ENCODE data around the gene MTA3.

DNA sequence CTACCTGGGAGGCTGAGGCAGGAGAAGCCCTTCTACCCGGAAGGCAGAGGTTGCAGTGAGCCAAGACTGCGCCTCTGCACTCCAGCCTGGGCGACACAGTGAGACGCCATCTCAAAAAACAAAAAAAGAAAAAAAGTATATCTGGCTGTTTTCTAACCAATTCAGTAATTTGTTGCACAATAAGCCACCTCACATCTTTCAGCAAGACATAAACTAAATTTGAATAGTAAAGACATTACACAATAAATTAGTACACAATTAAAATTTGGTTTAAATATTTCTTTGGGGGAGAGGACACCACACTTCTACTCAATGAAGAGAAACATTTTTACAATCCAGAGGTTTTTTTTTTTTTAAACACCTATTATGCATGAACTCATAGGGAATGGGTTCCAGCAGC is 36.0 kb upstream of the MTA3 start:
- TF ChIP-seq, protein P1, sequence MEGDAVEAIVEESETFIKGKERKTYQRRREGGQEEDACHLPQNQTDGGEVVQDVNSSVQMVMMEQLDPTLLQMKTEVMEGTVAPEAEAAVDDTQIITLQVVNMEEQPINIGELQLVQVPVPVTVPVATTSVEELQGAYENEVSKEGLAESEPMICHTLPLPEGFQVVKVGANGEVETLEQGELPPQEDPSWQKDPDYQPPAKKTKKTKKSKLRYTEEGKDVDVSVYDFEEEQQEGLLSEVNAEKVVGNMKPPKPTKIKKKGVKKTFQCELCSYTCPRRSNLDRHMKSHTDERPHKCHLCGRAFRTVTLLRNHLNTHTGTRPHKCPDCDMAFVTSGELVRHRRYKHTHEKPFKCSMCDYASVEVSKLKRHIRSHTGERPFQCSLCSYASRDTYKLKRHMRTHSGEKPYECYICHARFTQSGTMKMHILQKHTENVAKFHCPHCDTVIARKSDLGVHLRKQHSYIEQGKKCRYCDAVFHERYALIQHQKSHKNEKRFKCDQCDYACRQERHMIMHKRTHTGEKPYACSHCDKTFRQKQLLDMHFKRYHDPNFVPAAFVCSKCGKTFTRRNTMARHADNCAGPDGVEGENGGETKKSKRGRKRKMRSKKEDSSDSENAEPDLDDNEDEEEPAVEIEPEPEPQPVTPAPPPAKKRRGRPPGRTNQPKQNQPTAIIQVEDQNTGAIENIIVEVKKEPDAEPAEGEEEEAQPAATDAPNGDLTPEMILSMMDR (IDR thresholded peaks at IDR 0.05), result no peak
- TF ChIP-seq POLR2A (IDR thresholded peaks at IDR 0.05), result no peak

Measured in breast epithelium (tissue), 3 donors.